Activated CD4-positive, alpha-beta T cell treated with anti-CD3 and anti-CD28 coated beads, Interleukin-2, amount 50 U/mL, for 1 hour (primary cell): ENCODE data around the gene NFYB.
"Not testable (repeated sequence)": the region's sequence is repeated elsewhere in the genome, so short reads cannot be mapped to it uniquely, and the experiment has no call there.

Experiments used
- DNase-seq: peaks from one replicate; pipeline ENCODE4 v3.0.0-alpha.2; 2020

NFYB gene

DNA sequence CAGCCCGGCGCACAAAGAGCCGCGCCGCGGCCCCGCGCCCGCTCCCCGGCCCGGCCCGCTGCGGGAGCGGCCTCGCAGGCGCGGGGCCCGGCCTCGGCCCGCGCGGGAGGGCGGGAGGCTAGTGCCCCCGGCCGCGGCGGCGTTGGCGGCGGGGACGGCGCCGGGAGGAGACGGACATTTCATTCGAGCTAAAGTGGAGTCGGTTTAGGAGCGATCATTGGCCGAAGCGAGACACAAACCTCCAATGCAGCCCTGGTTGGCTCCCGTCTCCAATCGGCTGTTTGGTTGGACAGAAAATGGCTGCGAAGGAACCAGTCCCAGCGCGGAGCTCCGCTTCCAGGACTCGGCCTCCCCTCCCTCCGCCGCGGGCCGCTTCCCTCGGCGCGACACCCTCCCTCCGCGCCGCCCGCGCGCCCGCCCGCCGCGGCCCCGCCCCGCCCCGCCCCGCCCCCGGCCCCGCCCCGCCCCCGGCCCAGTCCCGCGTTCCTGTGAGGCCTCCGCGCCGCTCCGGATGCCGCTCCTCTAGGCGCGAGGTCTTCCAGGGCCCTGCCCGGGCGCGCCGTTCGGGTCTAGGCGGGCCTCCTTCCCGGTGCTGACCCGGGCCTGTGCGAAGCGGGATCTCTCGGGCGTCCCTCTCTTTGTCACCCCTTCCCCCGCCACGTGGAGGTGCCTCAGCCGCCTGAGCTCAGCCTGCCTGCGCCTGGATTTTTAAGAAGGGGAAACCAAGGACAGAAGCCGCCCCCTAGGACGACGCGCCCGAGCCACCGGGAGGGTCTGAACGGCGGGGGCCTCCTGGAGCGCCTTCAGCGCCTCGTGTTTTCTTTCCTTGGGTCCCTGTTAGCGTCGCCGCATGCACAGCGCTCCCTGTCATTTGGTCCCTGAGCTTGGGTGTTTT lies at the start of gene NFYB:
Gene NFYB, minus strand, starts transcription at position 309 of the 895 bp plus-strand sequence. CDS start 2,757 bp downstream, outside the sequence.
- peak; percentile 87 for DNase-seq

DNA sequence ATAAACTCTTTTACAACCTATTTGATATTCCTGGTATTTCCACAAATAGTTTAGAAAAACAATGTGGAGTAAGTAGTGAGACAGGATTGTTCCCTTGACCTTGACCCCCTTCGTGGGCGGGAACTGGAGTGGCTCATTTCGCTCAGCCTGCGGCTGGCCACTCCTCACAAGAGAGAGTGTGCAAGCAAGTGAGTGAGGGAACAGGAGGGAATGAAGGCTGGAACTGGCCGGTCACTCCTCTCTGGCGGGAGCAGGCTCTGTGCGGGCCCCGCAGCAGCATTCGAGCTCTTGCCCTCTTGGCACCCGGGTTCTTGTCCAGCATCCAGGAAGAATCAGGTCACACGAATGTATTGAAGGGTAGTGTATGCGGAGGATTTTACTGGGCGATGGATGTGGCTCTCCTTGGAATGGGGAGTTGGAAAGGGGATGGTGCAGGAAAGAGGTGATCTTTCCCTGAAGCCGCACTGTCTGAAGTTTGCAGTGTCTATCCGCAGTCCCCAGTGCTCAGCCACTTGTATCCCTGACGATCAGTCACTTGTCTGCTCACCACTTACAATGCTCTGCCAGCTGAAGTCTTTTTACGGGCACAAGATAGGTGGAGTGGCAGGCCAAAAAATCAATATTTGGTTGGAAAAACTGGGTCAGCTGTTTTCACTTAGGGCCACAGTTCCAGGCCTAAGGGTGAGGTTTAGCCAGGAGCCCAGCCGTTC lies 49.6 kb upstream of the NFYB start:
- no peak for DNase-seq

GRCh38 chr12:104183443-104183842 lies 45.4 kb upstream of the NFYB start:
- DNase-seq, result no peak

- DNase-seq, result no peak
These were observed 44.8 kb upstream of the NFYB start for GRCh38 chr12:104182621-104183378.

DNA sequence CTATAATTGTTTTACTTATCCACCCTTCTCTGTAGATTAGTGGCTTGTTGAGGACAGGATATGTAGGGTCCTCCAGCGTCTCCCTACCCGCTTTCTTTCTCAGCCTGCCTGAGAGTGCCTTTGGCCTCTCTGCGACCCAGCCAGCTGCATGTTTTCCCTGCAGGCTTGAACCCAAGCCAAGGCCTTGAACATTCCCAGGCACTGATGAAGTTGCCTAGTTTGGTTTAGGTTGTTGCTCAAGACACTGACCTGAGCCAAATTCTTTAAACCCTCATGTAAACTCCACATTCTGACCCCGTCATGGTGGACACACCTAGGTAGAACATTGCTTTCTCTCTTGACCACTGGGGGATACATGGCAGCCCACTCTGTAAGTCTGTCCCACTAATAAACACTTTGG lies 44.1 kb upstream of the NFYB start:
- DNase-seq, result no peak

- no peak for DNase-seq
These were observed 43.3 kb upstream of the NFYB start for GRCh38 chr12:104181313-104181712.

- no peak for DNase-seq
These were observed 42.4 kb upstream of the NFYB start for GRCh38 chr12:104180374-104180773.

DNA sequence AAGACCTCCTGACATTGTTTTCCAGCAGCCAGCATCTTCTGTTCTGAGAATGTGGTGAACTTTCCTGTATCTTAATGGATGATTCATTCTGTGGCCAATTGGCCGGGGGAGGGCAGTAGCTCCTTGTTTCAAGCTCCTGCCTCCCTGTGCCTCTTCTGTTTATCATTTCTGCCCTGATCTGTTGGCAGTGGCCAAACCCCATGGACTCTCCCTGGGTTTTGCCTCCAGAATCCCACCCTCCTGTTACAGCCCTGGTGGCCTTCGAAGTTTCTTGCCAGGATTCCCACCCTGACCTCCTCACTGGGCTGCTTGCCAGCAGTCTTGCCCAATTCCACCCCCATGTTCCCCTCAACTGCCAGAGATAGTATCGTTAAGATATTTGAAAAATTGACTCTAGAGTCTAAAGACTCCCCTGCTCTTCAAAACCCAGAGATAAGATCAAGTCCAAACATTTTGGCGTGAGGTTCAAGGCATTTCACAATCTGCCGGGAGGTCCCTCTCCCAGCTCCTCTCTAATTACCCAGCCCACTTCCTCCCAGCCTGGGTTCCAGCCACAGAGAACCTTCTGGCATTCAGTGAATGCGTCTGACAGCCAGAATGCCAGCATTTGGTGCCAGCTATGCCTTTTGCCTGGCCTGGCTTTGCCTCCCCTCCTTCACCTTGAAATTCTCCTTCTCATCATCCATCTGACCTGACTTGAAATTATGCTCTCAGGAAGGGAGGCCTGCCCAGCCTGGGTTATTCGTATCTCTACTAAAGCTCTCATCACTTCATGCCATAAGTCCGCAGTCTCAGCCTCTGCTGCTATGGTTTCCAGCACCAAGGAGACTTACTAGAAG lies 39.9 kb upstream of the NFYB start:
- no peak for DNase-seq

- DNase-seq, result no peak
These were observed 39.3 kb upstream of the NFYB start for GRCh38 chr12:104177336-104177662.

DNA sequence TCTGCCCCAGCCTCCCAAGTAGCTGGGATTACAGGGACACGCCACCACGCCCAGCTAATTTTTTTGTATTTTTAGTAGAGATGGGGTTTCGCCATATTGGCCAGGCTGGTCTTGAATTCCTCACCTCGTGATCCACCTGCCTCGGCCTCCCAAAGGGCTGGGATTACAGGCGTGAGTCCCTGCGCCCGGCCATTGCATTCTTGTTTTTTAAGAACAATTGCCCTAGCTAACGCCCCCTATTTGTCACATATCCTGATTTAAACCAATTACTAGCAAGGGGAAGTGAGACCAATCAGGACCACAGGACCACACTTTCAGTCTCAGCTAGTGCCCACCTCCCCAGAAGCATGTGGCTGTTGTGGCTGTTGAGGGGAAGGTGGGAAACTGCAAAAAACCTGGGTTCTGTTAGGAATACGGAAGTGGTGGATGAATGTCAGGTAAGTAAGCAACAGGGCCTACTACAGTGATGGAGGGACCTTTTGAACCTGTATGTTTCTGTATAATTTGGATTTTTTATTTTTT lies 37.8 kb upstream of the NFYB start:
- DNase-seq, result no peak

DNA sequence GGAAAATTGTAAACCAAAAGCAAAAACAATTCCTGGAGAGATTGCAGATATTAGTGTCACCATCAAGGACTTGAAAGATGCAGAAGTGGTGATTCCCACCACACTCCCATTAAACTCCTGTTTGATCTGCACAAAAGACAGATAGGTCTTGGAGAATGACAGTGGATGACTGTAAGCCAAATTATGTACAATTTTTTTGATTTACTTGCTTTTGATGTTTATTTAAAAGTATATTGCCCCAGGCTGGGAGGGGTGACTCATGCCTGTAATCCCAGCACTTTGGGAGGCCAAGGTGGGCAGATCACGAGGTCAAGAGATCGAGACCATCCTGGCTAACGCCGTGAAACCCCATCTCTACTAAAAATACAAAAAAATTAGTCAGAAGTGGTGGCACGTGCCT lies 35.8 kb upstream of the NFYB start:
- DNase-seq, result not testable (repeated sequence)

DNA sequence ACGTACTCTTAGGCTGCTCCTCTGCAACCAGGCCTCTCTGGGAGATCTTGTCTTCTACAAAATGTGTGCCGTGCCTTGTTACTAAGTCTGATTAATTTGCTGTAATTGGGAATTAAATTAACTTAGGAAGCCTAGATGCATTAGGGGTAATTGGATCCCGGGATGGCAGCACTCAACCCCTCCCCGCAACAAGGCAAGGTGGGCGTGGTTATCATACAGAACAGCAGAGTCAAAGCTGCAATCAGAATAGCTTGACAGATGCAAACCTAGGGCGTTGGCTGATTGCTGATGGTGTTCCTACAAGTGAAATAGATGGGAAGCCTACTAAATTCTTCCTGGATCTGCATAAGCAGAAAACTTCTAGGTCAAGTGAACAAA lies 34.5 kb upstream of the NFYB start:
- no peak for DNase-seq

GRCh38 chr12:104171785-104172569 lies 34.0 kb upstream of the NFYB start:
- DNase-seq, result no peak

GRCh38 chr12:104168596-104168995 lies 30.6 kb upstream of the NFYB start:
- DNase-seq, result no peak

DNA sequence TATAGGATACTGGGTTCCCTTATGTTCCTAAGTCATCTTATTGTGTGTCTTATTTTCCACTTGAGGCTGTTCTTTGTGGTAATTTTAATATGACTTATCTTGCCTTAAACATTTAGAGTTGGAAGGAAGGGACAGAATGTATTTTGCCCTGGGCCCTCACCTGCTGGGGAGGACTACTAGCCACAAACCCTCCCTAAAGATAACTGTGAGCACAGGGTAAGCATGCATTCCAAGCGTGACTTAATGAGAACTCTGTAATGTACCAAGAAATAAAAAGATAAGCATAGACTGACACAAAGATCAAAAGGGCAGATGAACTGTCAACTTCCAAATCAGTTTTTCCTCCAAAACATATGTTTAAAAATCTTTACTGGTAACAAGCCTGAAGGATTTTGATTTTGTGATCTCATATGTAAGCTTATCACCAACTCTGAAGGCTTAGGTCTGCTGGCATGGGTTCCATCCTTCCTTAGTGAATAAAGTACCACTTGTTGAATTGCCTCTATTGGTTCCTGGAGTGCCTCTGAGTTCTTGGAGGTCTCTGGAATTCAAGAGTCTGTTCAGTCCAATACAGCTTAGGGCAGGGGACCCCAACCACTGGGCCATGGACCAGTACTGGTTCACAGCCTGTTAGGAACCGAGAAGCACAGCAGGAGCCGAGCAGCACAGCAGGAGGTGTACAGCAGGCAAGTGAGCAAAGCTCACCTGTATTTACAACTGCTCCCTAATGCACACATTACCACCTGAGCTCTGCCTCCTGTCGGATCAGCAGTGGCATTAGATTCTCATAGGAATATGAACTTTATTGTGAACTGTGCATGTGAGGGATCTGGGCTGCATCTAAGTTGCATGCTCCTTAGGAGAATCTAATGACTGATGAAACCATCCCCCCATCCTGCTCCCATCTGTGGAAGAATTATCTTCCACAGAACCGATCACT lies 29.8 kb upstream of the NFYB start:
- DNase-seq, result no peak

GRCh38 chr12:104166465-104166864 lies 28.5 kb upstream of the NFYB start:
- no peak for DNase-seq

DNA sequence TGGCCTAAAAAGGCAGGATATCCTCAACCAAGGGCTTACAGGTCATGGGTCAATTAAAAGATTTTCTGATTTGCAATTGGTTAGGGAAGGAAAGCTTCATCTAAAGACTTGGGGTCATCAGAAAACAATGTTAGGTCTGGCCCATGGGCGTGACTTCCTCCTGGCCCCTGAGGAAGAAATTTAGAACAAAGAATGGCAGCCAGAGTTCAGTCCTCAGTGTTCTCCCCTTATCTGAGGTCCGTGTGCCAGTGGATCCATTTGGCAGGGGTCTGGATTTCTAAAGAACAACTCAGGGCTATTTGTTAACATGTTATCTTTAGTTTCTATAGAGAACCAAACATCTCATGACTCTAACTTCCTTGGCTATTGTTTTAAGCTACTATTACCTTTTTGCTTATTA lies 27.8 kb upstream of the NFYB start:
- DNase-seq, result no peak

DNA sequence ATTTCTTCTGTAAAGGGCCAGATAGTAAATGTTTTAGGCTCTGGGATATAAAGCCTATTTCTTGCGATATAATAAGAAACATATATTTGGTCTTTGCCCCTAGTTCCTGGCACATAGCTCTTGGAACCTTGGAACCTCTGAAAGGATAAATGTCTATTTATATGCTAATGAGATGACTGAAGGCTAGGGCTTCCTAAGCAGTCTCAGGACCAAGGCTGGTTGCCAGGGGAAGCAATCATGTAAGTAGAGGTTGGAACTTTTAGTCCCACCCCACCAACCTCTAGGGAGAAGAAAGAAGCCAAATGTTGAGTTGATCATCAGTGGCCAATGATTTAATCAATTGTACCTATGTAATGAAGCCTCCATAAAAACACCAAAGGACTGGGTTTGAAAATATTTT lies 26.6 kb upstream of the NFYB start:
- no peak for DNase-seq

- DNase-seq, result no peak
These were observed 25.6 kb upstream of the NFYB start for GRCh38 chr12:104163631-104164030.

GRCh38 chr12:104163028-104163427 lies 25.0 kb upstream of the NFYB start:
- not testable (repeated sequence) for DNase-seq
